Mucosa of gallbladder (tissue), 1 donor: Measurements from ENCODE around the gene TNS3. TPM values are rescaled to one million over a fixed set of nuclear protein-coding genes. Genes with fewer than 3 reads are reported as not detected.

ENCODE experiments used
- DNase-seq: peaks from one replicate; pipeline ENCODE4 v3.0.0-alpha.2; 2020; ENCODE audit warnings: low spot score
- total RNA-seq: library from RNA; stranded (reverse); gene quantifications from one replicate; pipeline ENCODE4 v1.2.1, GENCODE V29; 2021
- donor health status: DM: no; HTN: no; CAD: no.

TNS3 gene
- total RNA-seq, 1 donor from 2014 or later = 97.2 TPM

DNA sequence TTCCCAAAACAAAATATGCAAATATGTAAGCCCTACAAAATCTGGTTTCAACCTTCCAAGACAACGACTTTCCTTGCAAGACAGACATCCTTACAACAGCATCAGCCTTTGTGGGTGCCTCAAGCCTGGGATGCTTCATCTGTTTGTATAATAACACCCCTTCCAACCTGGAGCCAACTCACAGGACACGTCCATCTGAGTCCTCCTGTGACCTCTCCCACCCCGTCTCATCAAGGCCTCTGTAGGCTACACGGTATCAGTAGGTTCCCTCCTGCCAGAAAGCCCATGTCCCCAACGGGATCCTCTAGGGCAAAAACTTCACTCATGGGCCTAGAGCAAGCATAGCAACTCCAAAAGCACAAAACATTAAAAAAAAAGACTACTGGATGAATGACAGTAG is 173.2 kb downstream of the TNS3 start:
- DNase-seq = no peak

- DNase-seq = no peak
Observed at GRCh38 chr7:47407821-47408674, 173.9 kb downstream of the TNS3 start.

DNA sequence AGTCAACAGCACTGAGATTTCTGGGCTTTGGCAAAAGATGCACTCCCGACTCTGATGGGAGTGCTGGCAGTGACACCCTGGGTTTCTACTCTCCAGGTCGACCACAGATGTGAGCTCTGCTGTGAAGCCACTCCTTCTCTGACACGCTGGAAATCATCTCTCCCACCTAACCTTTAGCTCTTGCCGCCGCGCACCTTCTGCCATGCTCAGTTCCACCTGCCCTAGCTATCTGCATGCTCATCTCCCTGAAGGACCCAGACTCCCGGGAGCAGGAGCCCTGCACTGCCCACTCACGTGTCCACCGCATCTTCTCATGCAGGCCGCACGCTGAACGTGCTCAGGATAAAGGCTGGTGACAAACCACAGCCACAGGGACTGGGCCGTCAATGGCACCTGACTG is 174.8 kb downstream of the TNS3 start:
- no peak for DNase-seq

GRCh38 chr7:47406801-47407129 is 175.1 kb downstream of the TNS3 start:
- DNase-seq = no peak

GRCh38 chr7:47405921-47406800 is 175.8 kb downstream of the TNS3 start:
- DNase-seq = peak; percentile 78

GRCh38 chr7:47405286-47405904 is 176.5 kb downstream of the TNS3 start:
- DNase-seq = no peak

- no peak for DNase-seq
Observed at GRCh38 chr7:47404010-47404409, 177.9 kb downstream of the TNS3 start.

- DNase-seq = no peak
Observed at GRCh38 chr7:47402941-47403866, 178.7 kb downstream of the TNS3 start.

- no peak for DNase-seq
Observed at GRCh38 chr7:47401611-47402570, 180.0 kb downstream of the TNS3 start.

- DNase-seq = no peak
Observed at GRCh38 chr7:47400741-47401206, 181.1 kb downstream of the TNS3 start.

GRCh38 chr7:47400001-47400400 is 181.9 kb downstream of the TNS3 start:
- DNase-seq = no peak

GRCh38 chr7:47394751-47395252 is 187.1 kb downstream of the TNS3 start:
- no peak for DNase-seq

- no peak for DNase-seq
Observed at GRCh38 chr7:47394216-47394615, 187.7 kb downstream of the TNS3 start.

DNA sequence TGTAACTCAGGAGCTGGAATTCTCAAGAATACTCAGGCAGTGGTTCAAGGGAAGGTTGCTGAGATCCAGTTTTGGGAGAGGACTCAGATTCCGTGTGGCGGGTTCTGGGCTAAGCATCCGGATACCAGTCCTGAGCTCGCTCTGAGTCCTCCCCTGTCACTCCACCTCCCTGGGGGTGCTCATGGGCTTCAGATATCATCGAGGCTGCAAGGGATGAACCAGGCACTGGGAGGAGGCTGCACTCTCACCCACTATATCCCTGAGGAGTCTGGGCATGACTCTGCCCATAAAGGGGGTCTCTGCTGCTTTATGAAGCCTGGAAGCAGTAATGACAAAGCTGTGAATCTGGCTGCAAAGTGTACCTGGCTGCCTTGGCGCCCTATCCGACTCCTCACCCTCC is 188.5 kb downstream of the TNS3 start:
- DNase-seq = no peak

DNA sequence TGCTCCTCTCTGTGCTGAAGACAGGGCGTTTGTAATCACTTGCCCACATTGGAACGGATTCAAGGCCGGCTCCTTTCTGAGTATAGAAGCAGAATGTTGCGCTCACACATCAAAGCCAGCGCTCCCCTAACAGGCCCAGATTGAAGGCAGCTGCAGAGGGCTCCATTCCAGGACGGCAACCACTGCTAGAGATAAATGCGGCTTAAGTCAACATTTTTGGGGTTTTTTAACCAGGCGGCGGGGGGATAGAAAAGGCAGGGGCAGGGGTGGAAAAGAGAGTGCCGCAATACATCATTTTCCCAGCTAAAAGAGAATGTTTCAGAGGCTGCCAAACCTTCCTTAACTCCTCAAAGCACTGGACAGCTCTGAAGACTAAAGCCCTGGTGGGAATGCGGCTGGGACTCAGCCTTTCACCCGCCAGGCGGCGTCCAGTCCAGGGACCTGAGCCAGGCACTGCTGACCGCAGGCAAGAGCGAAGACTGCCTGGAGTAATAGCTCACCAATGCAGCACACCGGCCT is 189.6 kb downstream of the TNS3 start:
- peak; percentile 72 for DNase-seq

DNA sequence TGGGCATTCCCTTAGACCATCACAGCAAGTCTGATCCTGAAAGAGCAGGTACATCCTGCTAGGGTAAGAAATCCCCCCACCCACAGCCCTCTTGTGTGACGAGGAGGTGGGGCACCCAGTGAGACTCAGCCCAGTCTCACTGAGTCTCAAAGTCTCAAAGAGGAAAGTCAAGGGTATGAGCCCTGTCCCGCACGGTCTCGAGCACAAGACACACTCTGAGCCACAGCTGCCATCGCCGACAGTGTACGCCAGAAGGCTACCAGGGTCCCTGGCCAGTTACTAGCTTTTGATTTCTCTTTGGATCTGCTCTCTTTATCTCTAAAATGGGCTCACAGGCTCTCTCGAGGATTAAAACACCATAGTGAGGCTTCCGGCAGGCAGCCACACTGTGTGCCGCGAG is 190.2 kb downstream of the TNS3 start:
- no peak for DNase-seq

DNA sequence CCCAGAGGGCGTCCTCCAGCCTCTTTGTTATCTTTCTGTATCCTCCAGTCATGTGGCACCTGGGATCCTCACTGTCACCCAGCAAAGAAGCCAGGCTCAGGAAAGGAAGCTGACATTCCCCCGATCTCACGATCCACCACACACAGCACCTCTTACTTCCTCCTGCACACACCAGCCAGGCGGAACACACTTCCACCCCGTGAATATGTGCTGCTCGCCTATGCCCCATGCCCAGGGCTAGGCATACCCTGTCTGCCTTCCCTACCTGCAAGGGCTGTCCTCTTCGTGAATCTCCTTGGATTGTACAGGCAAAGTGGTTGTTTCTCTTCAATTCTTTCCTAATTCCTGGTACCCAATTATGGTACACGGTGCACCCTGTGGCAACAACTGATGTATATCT is 191.0 kb downstream of the TNS3 start:
- DNase-seq = no peak

GRCh38 chr7:47389923-47390630 is 191.8 kb downstream of the TNS3 start:
- no peak for DNase-seq
